Gastrocnemius medialis (tissue), 4 donors: ENCODE data around the gene CYLD. TPM values are rescaled to one million over a fixed set of nuclear protein-coding genes. Genes with fewer than 3 reads are reported as not detected.

Experiments
- ATAC-seq, 2 donors: fragments of 150-250 bp; one replicate each; pipeline ENCODE4 v1.9.1; 2016
- DNase-seq, 2 donors: peaks; one replicate each; pipeline ENCODE4 v3.0.0-alpha.2; 2019
- H3K27ac ChIP-seq, 4 donors: fragments of 200-600 bp; sonication (generic); 1 replicate in 1 of 4; 2 replicates in 3 of 4; pipeline ENCODE4 v1.5.1; 2016 to 2018; ENCODE audit warnings: mild to moderate bottlenecking in 2 of 4, moderate library complexity in 1 of 4
- H3K27me3 ChIP-seq, 3 donors: fragments of 200-600 bp; sonication (generic) in 2 of 3; 1 replicate in 1 of 3; 2 replicates in 2 of 3; pipeline versions ENCODE4 v1.5.1 to v1.6.0; 2016 to 2019; ENCODE audit warnings: mild to moderate bottlenecking in 1 of 3, moderate library complexity in 1 of 3
- H3K36me3 ChIP-seq, 2 donors: fragments of 200-600 bp; sonication (generic) in 1 of 2; one replicate each; pipeline ENCODE4 v1.5.1; 2017 to 2018
- H3K4me1 ChIP-seq, 2 donors: fragments of 200-600 bp; sonication (generic) in 1 of 2; one replicate each; pipeline ENCODE4 v1.5.1; 2016 to 2017; ENCODE audit warnings: mild to moderate bottlenecking in 2 of 2
- H3K4me3 ChIP-seq, 4 donors: fragments of 200-600 bp; sonication (generic) in 3 of 4; 1 replicate in 1 of 4; 2 replicates in 3 of 4; pipeline ENCODE4 v1.5.1; 2016 to 2019; ENCODE audit warnings: mild to moderate bottlenecking in 2 of 4
- H3K9me3 ChIP-seq, 3 donors: fragments of 200-600 bp; sonication (generic) in 2 of 3; 1 replicate in 1 of 3; 2 replicates in 2 of 3; pipeline ENCODE4 v1.5.1; 2016 to 2019
- CTCF ChIP-seq, 5 experiments: fragments of 450-650 bp in 3 of 5; fragments of 200-600 bp in 2 of 5; sonication (generic) in 2 of 5; IDR thresholded peaks in 4 of 5; conservative IDR thresholded peaks in 1 of 5; 1 replicate in 4 of 5; 2 replicates in 1 of 5; pipeline ENCODE4 v1.5.1; 2016 to 2019; ENCODE audit warnings: antibody characterized with exemption in 5 of 5, mild to moderate bottlenecking in 3 of 5, moderate library complexity in 3 of 5
- POLR2A ChIP-seq, 2 donors: fragments of 450-650 bp; IDR thresholded peaks; one replicate each; pipeline ENCODE4 v1.6.1; 2017; ENCODE audit warnings: antibody characterized with exemption in 2 of 2, mild to moderate bottlenecking in 2 of 2, moderate library complexity in 2 of 2
- in situ Hi-C, 4 donors: fragments of 200-750 bp; cut with MboI; loops; one replicate each; pipeline versions ENCODE4 v1.15.0 to v1.8.0; 2017; ENCODE audit warnings: low sequenced_read_pairs in 4 of 4
- intact Hi-C: fragments of 100-400 bp; cut with DNase I; formaldehyde crosslinking; loops from one replicate; pipeline ENCODE4 v1.15.1; 2023; ENCODE audit warnings: low total_unique reads
- total RNA-seq, 4 donors: library from RNA; depleted of rRNA; stranded (reverse); fragments of >200 nt; gene quantifications; one replicate each; pipeline versions ENCODE4 v1.1.0 to v1.2.3, GENCODE V29; 2016

Gene CYLD
- total RNA-seq, 4 donors from 2014 or later = 49.2 to 177 (median 135) TPM

GRCh38 chr16:50724306-50724705 is 17.6 kb upstream of the CYLD start:
- Histone ChIP-seq H3K4me1 (no peaks in the 10 kb centered on the region), H3K36me3 (no peaks in the 10 kb centered on the region), H3K27ac (no peak overlapping the region), H3K27me3 (no peaks in the 10 kb centered on the region), H3K9me3 (no peaks in the 10 kb centered on the region), H3K4me3 (no peak overlapping the region)
- intact Hi-C loops (no loop called here), in situ Hi-C loops (no loop called here)
- DNase-seq (no peak), ATAC-seq (no peak)
- no peak for TF ChIP-seq CTCF (IDR thresholded peaks at IDR 0.05 in 4 of 5, conservative IDR thresholded peaks at IDR 0.05 in 1 of 5)
- TF ChIP-seq POLR2A (IDR thresholded peaks at IDR 0.05) = no peak

- DNase-seq = no peak
- H3K4me1 ChIP-seq = peaks cover 0 to 7% of the 10 kb centered on the region in 2 donors
- in situ Hi-C loops (no loop called here), intact Hi-C loops (no loop called here)
- H3K27me3 ChIP-seq = no peaks in the 10 kb centered on the region
- H3K9me3 ChIP-seq = no peaks in the 10 kb centered on the region
- TF ChIP-seq POLR2A (IDR thresholded peaks at IDR 0.05) (no peak), CTCF (IDR thresholded peaks at IDR 0.05 in 4 of 5, conservative IDR thresholded peaks at IDR 0.05 in 1 of 5) (no peak)
- no peak overlapping the region for H3K4me3 ChIP-seq
- no peak for ATAC-seq
- no peak overlapping the region for H3K27ac ChIP-seq
- H3K36me3 ChIP-seq = no peaks in the 10 kb centered on the region
Observed at GRCh38 chr16:50731130-50731988, 10.5 kb upstream of the CYLD start.

GRCh38 chr16:50731989-50732832 is 9.7 kb upstream of the CYLD start:
- intact Hi-C loops (no loop called here), in situ Hi-C loops (no loop called here)
- Histone ChIP-seq H3K4me3 (no peak overlapping the region), H3K27ac (no peak overlapping the region), H3K36me3 (no peaks in the 10 kb centered on the region), H3K9me3 (no peaks in the 10 kb centered on the region), H3K4me1 (peaks cover 0 to 7% of the 10 kb centered on the region in 2 donors), H3K27me3 (no peaks in the 10 kb centered on the region)
- no peak for DNase-seq
- no peak for ATAC-seq
- no peak for TF ChIP-seq CTCF (IDR thresholded peaks at IDR 0.05 in 4 of 5, conservative IDR thresholded peaks at IDR 0.05 in 1 of 5)
- TF ChIP-seq POLR2A (IDR thresholded peaks at IDR 0.05) = no peak

- Histone ChIP-seq H3K9me3 (no peaks in the 10 kb centered on the region), H3K36me3 (no peaks in the 10 kb centered on the region), H3K27ac (no peak overlapping the region), H3K4me3 (no peak overlapping the region), H3K27me3 (no peaks in the 10 kb centered on the region), H3K4me1 (peaks cover 0 to 7% of the 10 kb centered on the region in 2 donors)
- TF ChIP-seq CTCF (IDR thresholded peaks at IDR 0.05 in 4 of 5, conservative IDR thresholded peaks at IDR 0.05 in 1 of 5) = no peak
- TF ChIP-seq POLR2A (IDR thresholded peaks at IDR 0.05) = no peak
- no peak for ATAC-seq
- no peak for DNase-seq
- in situ Hi-C loops = no loop called here
- intact Hi-C loops = no loop called here
Observed at GRCh38 chr16:50733468-50733867, 8.4 kb upstream of the CYLD start.
